ENCODE results near the gene COBLL1.

Gene COBLL1

DNA sequence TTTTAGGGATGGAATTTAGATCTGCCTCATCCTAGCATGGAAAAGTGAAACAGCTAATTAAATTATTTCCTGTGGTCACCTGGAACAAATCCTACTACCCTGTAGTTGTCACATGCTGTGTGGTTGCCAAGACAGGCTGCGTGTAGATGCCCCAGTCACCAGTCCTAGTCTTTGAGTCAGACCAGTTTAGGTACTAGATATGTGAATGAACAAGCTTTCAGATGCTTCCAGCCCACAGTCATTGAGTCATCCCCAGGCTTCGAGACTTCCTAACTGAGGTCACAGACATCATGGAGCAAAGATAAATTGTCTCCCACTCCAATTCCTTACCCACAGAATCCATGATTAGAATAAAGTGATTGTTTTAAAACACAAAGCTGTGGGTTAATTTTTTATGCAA lies 184.5 kb downstream of the COBLL1 start:
- no peak overlapping the region for H3K4me3 ChIP-seq (ENCODE audit: low read depth in 1 of 2, low read length in 1 of 2)
- TF ChIP-seq, protein P1, sequence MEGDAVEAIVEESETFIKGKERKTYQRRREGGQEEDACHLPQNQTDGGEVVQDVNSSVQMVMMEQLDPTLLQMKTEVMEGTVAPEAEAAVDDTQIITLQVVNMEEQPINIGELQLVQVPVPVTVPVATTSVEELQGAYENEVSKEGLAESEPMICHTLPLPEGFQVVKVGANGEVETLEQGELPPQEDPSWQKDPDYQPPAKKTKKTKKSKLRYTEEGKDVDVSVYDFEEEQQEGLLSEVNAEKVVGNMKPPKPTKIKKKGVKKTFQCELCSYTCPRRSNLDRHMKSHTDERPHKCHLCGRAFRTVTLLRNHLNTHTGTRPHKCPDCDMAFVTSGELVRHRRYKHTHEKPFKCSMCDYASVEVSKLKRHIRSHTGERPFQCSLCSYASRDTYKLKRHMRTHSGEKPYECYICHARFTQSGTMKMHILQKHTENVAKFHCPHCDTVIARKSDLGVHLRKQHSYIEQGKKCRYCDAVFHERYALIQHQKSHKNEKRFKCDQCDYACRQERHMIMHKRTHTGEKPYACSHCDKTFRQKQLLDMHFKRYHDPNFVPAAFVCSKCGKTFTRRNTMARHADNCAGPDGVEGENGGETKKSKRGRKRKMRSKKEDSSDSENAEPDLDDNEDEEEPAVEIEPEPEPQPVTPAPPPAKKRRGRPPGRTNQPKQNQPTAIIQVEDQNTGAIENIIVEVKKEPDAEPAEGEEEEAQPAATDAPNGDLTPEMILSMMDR (IDR thresholded peaks at IDR 0.05) = no peak
- no peak overlapping the region for H3K27ac ChIP-seq
- H3K9me3 ChIP-seq = no peaks in the 10 kb centered on the region
- no peaks in the 10 kb centered on the region for H3K36me3 ChIP-seq
- H3K4me1 ChIP-seq (ENCODE audit: control insufficient read depth in 1 of 2, insufficient read depth in 1 of 2, low read depth in 1 of 2, low read length in 1 of 2) = no peaks in the 10 kb centered on the region
- no peaks in the 10 kb centered on the region for H3K27me3 ChIP-seq

DNA sequence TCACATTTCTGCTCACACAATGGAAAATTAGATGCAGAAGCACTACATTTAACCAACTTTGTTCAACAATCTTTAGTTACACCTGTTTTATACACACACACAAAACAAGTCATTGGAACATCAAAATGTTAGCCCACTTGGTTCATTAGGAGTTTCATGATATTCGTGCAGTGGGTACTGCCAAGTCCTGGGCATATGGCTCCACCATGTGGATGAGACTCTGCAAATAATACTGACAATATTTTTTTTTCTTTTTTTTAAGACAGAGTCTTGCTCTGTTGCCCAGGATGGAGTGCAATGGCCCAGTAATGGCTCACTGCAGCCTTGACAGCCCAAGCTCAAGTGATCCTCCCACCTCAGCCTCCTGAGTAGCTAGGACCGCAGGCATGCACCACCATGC lies 185.9 kb downstream of the COBLL1 start:
- TF ChIP-seq, protein P1 (IDR thresholded peaks at IDR 0.05) = no peak
- no peak overlapping the region for H3K27ac ChIP-seq
- no peaks in the 10 kb centered on the region for H3K9me3 ChIP-seq
- H3K36me3 ChIP-seq = no peaks in the 10 kb centered on the region
- no peaks in the 10 kb centered on the region for H3K4me1 ChIP-seq (ENCODE audit: control insufficient read depth in 1 of 2, insufficient read depth in 1 of 2, low read depth in 1 of 2, low read length in 1 of 2)
- H3K4me3 ChIP-seq (ENCODE audit: low read depth in 1 of 2, low read length in 1 of 2) = no peak overlapping the region
- no peaks in the 10 kb centered on the region for H3K27me3 ChIP-seq

DNA sequence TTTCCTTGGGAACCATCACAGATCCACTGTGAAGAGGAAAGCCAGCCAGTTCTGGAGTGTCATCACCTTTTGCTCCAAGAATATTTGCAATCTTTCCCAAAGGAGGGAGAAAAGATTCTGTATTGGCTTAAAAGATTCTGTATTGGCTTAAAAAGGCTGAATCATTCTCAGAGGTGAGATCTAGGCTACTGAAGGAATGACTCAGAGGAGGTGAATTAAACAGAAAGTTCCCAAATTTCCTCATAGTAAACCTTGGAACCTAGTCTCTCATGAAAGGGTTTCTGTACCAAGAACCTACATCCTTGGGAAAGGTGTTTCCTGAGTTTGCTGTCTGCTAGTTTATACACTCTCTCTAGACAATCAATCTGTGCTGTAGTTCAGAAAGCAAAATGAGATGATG lies 186.3 kb downstream of the COBLL1 start:
- Histone ChIP-seq H3K36me3 (no peaks in the 10 kb centered on the region), H3K4me3 (ENCODE audit: low read depth in 1 of 2, low read length in 1 of 2) (no peak overlapping the region), H3K27ac (no peak overlapping the region), H3K4me1 (ENCODE audit: control insufficient read depth in 1 of 2, insufficient read depth in 1 of 2, low read depth in 1 of 2, low read length in 1 of 2) (no peaks in the 10 kb centered on the region), H3K9me3 (no peaks in the 10 kb centered on the region), H3K27me3 (no peaks in the 10 kb centered on the region)
- TF ChIP-seq, protein P1 (IDR thresholded peaks at IDR 0.05) = no peak

DNA sequence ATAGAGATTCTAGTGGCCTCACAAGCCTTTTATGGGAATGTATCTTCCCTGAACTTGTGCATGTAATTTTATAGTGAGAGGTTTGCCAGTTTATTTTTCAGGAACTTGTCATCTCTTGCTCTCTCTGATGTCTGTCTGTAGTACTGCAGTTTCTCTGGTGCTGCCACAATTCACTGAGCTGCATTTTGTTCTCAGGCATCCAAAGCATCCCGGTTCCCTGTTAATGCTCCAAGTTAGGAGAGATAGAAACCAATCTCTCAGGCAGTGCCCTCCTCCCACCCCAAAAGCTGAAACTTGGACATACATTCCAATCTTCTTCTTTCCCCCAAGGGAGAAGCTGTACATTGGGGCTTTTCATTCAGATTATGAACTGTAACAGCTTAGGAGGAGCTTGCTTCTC lies 190.3 kb downstream of the COBLL1 start:
- Histone ChIP-seq H3K9me3 (no peaks in the 10 kb centered on the region), H3K27ac (no peak overlapping the region), H3K4me3 (ENCODE audit: low read depth in 1 of 2, low read length in 1 of 2) (no peak overlapping the region), H3K27me3 (no peaks in the 10 kb centered on the region), H3K4me1 (ENCODE audit: control insufficient read depth in 1 of 2, insufficient read depth in 1 of 2, low read depth in 1 of 2, low read length in 1 of 2) (no peaks in the 10 kb centered on the region), H3K36me3 (no peaks in the 10 kb centered on the region)
- TF ChIP-seq, protein P1 (IDR thresholded peaks at IDR 0.05) = no peak

DNA sequence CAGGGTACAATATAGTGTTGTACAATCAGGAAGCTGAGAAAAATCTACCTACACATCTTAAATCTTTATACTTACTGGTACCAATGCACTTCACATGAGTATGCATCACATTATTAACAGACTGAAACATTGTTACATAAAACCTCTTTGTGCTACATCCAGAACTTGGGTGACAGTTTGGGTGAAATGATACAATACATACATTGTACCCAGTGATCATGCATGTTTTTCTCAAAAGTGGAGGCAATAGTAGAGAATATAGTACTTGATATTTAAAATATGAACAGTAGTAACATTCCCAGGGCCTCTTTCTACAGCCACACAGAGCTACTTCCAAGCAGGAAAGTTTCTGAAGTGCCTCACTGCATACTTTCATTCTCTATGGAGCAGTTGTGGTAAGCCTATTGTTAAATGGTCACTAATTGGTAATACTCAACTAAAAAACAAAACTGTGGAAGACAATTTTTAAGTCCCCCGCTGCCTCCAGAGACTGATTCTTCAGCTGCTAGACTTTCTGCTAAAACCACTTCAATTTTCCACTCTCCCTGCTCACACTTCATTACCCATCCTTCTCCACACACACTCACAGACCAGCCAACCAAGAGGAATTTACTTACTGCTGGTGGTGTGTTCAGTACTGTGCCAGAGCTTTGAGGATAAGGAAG lies 197.5 kb downstream of the COBLL1 start:
- Histone ChIP-seq H3K9me3 (no peaks in the 10 kb centered on the region), H3K27me3 (no peaks in the 10 kb centered on the region), H3K36me3 (no peaks in the 10 kb centered on the region), H3K4me1 (ENCODE audit: control insufficient read depth in 1 of 2, insufficient read depth in 1 of 2, low read depth in 1 of 2, low read length in 1 of 2) (no peaks in the 10 kb centered on the region), H3K27ac (no peak overlapping the region), H3K4me3 (ENCODE audit: low read depth in 1 of 2, low read length in 1 of 2) (no peak overlapping the region)
- TF ChIP-seq, protein P1 (IDR thresholded peaks at IDR 0.05) = no peak

Data from neutrophil (primary cell).